Lower leg skin (tissue), 4 donors: ENCODE measurements around the gene KDM2B. TPM values are rescaled to one million over a fixed set of nuclear protein-coding genes. Genes with fewer than 3 reads are reported as not detected.

ENCODE experiments used
- DNase-seq, 2 donors: peaks; one replicate each; pipeline ENCODE4 v3.0.0-alpha.2; 2019; ENCODE audit warnings: low spot score in 2 of 2
- H3K4me3 ChIP-seq: fragments of 200-600 bp; sonication (generic); 2 replicates; pipeline ENCODE4 v1.5.1; 2017; ENCODE audit warnings: mild to moderate bottlenecking, low read depth; ENCODE audit not compliant: poor library complexity, severe bottlenecking
- CTCF ChIP-seq, 3 donors: fragments of 450-650 bp; IDR thresholded peaks; one replicate each; pipeline ENCODE4 v1.5.1; 2016; ENCODE audit warnings: antibody characterized with exemption in 3 of 3, mild to moderate bottlenecking in 3 of 3, moderate library complexity in 2 of 3
- POLR2A ChIP-seq, 2 donors: fragments of 450-650 bp; IDR thresholded peaks; one replicate each; pipeline ENCODE4 v1.6.1; 2016 to 2017; ENCODE audit warnings: antibody characterized with exemption in 2 of 2, mild to moderate bottlenecking in 1 of 2, moderate library complexity in 1 of 2
- WGBS, 2 donors: methylation state at CpG; one replicate each; pipeline ENCODE4 v1.1.5; 2018; 5-methylcytosine and 5-hydroxymethylcytosine counted together
- intact Hi-C: fragments of 100-400 bp; cut with DNase I; formaldehyde crosslinking; loops from one replicate; pipeline ENCODE4 v1.15.0; 2023; ENCODE audit warnings: low total_unique reads
- total RNA-seq, 4 donors: library from RNA; depleted of rRNA; stranded (reverse); fragments of >200 nt; gene quantifications; one replicate each; pipeline ENCODE4 v1.1.0, GENCODE V29; 2016

Gene KDM2B
- total RNA-seq, 4 donors from 2014 or later, result 28.9 to 72.1 (median 47.9) TPM

- TF ChIP-seq POLR2A (IDR thresholded peaks at IDR 0.05), result no peak
- no peak for TF ChIP-seq CTCF (IDR thresholded peaks at IDR 0.05)
- 53 to 62% methylated on average over 7 to 10 of the region's 10 CpGs for whole genome bisulfite sequencing, 2 donors
- no peak overlapping the region for H3K4me3 ChIP-seq
- no peak for DNase-seq
- intact Hi-C loops, result loop anchor here (10.0 kb wide), 1 partner anchor 47 kb away; the partner anchor contains the start of gene ORAI1
These were observed 3.2 kb downstream of the KDM2B start for GRCh38 chr12:121577443-121578180.

GRCh38 chr12:121576851-121577391, 3.9 kb downstream of the KDM2B start:
- intact Hi-C loops, result loop anchor here (10.0 kb wide), 1 partner anchor 48 kb away; the partner anchor contains the start of gene ORAI1
- WGBS, 2 donors, result 6 to 9% methylated on average over 4 of the region's 4 CpGs

GRCh38 chr12:121575952-121576625, 4.7 kb downstream of the KDM2B start:
- H3K4me3 ChIP-seq, result no peak overlapping the region
- intact Hi-C loops, result loop anchor here (10.0 kb wide), 1 partner anchor 49 kb away; the partner anchor contains the start of gene ORAI1
- no peak for DNase-seq
- 62 to 63% methylated on average over 13 of the region's 13 CpGs for WGBS, 2 donors
- TF ChIP-seq CTCF (IDR thresholded peaks at IDR 0.05) (no peak), POLR2A (IDR thresholded peaks at IDR 0.05) (no peak)

More at GRCh38 chr12:121576851-121577391, 3.9 kb downstream of the KDM2B start:
- no peak for DNase-seq
- no peak for TF ChIP-seq CTCF (IDR thresholded peaks at IDR 0.05)
- TF ChIP-seq POLR2A (IDR thresholded peaks at IDR 0.05), result no peak
- no peak overlapping the region for H3K4me3 ChIP-seq

GRCh38 chr12:121575051-121575450, 5.8 kb downstream of the KDM2B start:
- no peak overlapping the region for H3K4me3 ChIP-seq
- WGBS, 2 donors, result 73 to 77% methylated on average over 1 of the region's 1 CpG
- intact Hi-C loops, result loop anchor here (10.0 kb wide), 1 partner anchor 50 kb away; the partner anchor contains the start of gene ORAI1
- no peak for TF ChIP-seq POLR2A (IDR thresholded peaks at IDR 0.05)
- no peak for TF ChIP-seq CTCF (IDR thresholded peaks at IDR 0.05)
- no peak for DNase-seq

- no peak for DNase-seq
- no peak overlapping the region for H3K4me3 ChIP-seq
- 55 to 66% methylated on average over 11 of the region's 11 CpGs for whole genome bisulfite sequencing, 2 donors
- TF ChIP-seq POLR2A (IDR thresholded peaks at IDR 0.05), result no peak
- no peak for TF ChIP-seq CTCF (IDR thresholded peaks at IDR 0.05)
- intact Hi-C loops, result loop anchor here (10.0 kb wide), 1 partner anchor 51 kb away; the partner anchor contains the start of gene ORAI1
These were observed 6.8 kb downstream of the KDM2B start for GRCh38 chr12:121574025-121574424.
